HT1080 (cell line): Measurements from ENCODE around the gene TREX2. TPM values are rescaled to one million over a fixed set of nuclear protein-coding genes. Genes with fewer than 3 reads are reported as not detected.
A peak's percentile ranks its signal among the peaks of the same experiment; 100 is the strongest.

ENCODE experiments used
- DNase-seq: peaks from one replicate; pipeline ENCODE4 v3.0.0-alpha.2; 2015; ENCODE audit warnings: low read depth
- total RNA-seq: library from RNA; depleted of rRNA; stranded (reverse); fragments of >200 nt; shearing (Covaris generic); gene quantifications from 2 replicates; pipeline ENCODE4 v1.2.3, GENCODE V29; 2014

Gene TREX2
- total RNA-seq, 1 experiment from 2014 or later, result 0.84 TPM

GRCh38 chrX:153440556-153441135, 5.2 kb downstream of the TREX2 start:
- DNase-seq, result no peak

- DNase-seq, result no peak
Measured at GRCh38 chrX:153439977-153440376, 5.9 kb downstream of the TREX2 start.

- peak; percentile 11 for DNase-seq
Measured at GRCh38 chrX:153438532-153438931, 7.3 kb downstream of the TREX2 start.

- no peak for DNase-seq
Measured at GRCh38 chrX:153435845-153436244, 10.0 kb downstream of the TREX2 start.

GRCh38 chrX:153434801-153435200, 11.1 kb downstream of the TREX2 start:
- DNase-seq, result no peak

GRCh38 chrX:153433781-153434285, 12.0 kb downstream of the TREX2 start:
- DNase-seq, result no peak

GRCh38 chrX:153433161-153433680, 12.6 kb downstream of the TREX2 start:
- no peak for DNase-seq

- no peak for DNase-seq
Measured at GRCh38 chrX:153430796-153431195, 15.1 kb downstream of the TREX2 start.

GRCh38 chrX:153426204-153426603, 19.7 kb downstream of the TREX2 start:
- DNase-seq, result no peak

- DNase-seq, result no peak
Measured at GRCh38 chrX:153423652-153424051, 22.2 kb downstream of the TREX2 start.

GRCh38 chrX:153421856-153422255, 24.0 kb downstream of the TREX2 start:
- no peak for DNase-seq

- no peak for DNase-seq
Measured at GRCh38 chrX:153420851-153421599, 24.8 kb downstream of the TREX2 start.

- no peak for DNase-seq
Measured at GRCh38 chrX:153417637-153418036, 28.2 kb downstream of the TREX2 start.

- DNase-seq, result no peak
Measured at GRCh38 chrX:153416781-153417450, 28.9 kb downstream of the TREX2 start.

- no peak for DNase-seq
Measured at GRCh38 chrX:153414856-153415510, 30.9 kb downstream of the TREX2 start.

GRCh38 chrX:153413731-153414130, 32.1 kb downstream of the TREX2 start:
- DNase-seq, result no peak

GRCh38 chrX:153412746-153413720, 32.8 kb downstream of the TREX2 start:
- no peak for DNase-seq

- no peak for DNase-seq
Measured at GRCh38 chrX:153411988-153412574, 33.8 kb downstream of the TREX2 start.

- no peak for DNase-seq
Measured at GRCh38 chrX:153411255-153411987, 34.4 kb downstream of the TREX2 start, which contains the start of gene ZFP92. TSS of gene ZFP92 (plus strand) at chrX:153411472. CDS start at chrX:153418323, 6,851 bp downstream.
